BJ (cell line): Measurements from ENCODE around the gene IKBKE. TPM values are rescaled to one million over a fixed set of nuclear protein-coding genes. Genes with fewer than 3 reads are reported as not detected.

Source experiments
- CTCF ChIA-PET: fragments of 350-600 bp; formaldehyde crosslinking; extraction: SDS; loops from one replicate; lab custom pipeline; 2021; ENCODE audit warnings: antibody characterized with exemption, inconsistent platforms; lab: Yijun Ruan, JAX
- POLR2A ChIA-PET: fragments of 300-600 bp; sonication (Branson Sonifier 250); formaldehyde crosslinking; extraction: SDS; loops from one replicate; lab custom pipeline; 2021; ENCODE audit warnings: antibody characterized with exemption; lab: Charles Lee
- DNase-seq: peaks from one replicate; pipeline ENCODE4 v3.0.0-alpha.2; 2011; ENCODE audit warnings: low read depth
- H3K27me3 ChIP-seq: 2 replicates; pipeline ENCODE4 v1.6.0; 2011; ENCODE audit warnings: low read length; ENCODE audit not compliant: control insufficient read depth, insufficient read depth
- H3K36me3 ChIP-seq: 2 replicates; pipeline ENCODE4 v1.5.1; 2011; ENCODE audit warnings: low read length; ENCODE audit not compliant: control insufficient read depth, insufficient read depth
- H3K4me3 ChIP-seq: 2 replicates; pipeline ENCODE4 v1.5.1; 2011; ENCODE audit warnings: low read depth, mild to moderate bottlenecking, control low read depth, low read length
- polyA plus RNA-seq: library from polyadenylated mRNA; depleted of rRNA; stranded (reverse); fragments of >200 nt; gene quantifications from 2 replicates; pipeline ENCODE4 v1.2.3, GENCODE V29; 2011
- TF ChIP-seq, protein P1 (sequence below): IDR thresholded peaks from 2 replicates; pipeline ENCODE4 v1.5.1; 2011; ENCODE audit warnings: low read depth, mild to moderate bottlenecking, control low read depth, inconsistent platforms, low read length, moderate library complexity; ENCODE audit not compliant: insufficient read depth

The IKBKE gene
- polyA plus RNA-seq, 1 experiment, result 23.0 TPM

GRCh38 chr1:206472024-206472423 is 1.7 kb downstream of the IKBKE start:
- TF ChIP-seq, protein P1, sequence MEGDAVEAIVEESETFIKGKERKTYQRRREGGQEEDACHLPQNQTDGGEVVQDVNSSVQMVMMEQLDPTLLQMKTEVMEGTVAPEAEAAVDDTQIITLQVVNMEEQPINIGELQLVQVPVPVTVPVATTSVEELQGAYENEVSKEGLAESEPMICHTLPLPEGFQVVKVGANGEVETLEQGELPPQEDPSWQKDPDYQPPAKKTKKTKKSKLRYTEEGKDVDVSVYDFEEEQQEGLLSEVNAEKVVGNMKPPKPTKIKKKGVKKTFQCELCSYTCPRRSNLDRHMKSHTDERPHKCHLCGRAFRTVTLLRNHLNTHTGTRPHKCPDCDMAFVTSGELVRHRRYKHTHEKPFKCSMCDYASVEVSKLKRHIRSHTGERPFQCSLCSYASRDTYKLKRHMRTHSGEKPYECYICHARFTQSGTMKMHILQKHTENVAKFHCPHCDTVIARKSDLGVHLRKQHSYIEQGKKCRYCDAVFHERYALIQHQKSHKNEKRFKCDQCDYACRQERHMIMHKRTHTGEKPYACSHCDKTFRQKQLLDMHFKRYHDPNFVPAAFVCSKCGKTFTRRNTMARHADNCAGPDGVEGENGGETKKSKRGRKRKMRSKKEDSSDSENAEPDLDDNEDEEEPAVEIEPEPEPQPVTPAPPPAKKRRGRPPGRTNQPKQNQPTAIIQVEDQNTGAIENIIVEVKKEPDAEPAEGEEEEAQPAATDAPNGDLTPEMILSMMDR, result no peak
- no peak overlapping the region for H3K4me3 ChIP-seq
- CTCF ChIA-PET, result interaction anchor here (1.2 to 3.7 kb wide), 3 partner anchors 9 to 111 kb away, joined by 3 to 45 read pairs (median 29); no protein-coding TSS in a partner anchor
- POLR2A ChIA-PET, result no interaction called here
- H3K36me3 ChIP-seq, result peaks cover 21% of the 10 kb centered on the region
- DNase-seq, result no peak
- no peaks in the 10 kb centered on the region for H3K27me3 ChIP-seq

GRCh38 chr1:206472454-206472853 is 2.2 kb downstream of the IKBKE start:
- CTCF ChIA-PET, result interaction anchor here (1.6 to 3.7 kb wide), 2 partner anchors 9 to 11 kb away, joined by 7 to 45 read pairs; no protein-coding TSS in a partner anchor
- POLR2A ChIA-PET, result no interaction called here

GRCh38 chr1:206472886-206473285 is 2.6 kb downstream of the IKBKE start:
- TF ChIP-seq, protein P1, result no peak
- peaks cover 29% of the 10 kb centered on the region for H3K36me3 ChIP-seq
- CTCF ChIA-PET, result interaction anchor here (1.0 to 1.6 kb wide), 2 partner anchors 8 to 11 kb away, joined by 3 to 7 read pairs; no protein-coding TSS in a partner anchor
- POLR2A ChIA-PET, result no interaction called here
- no peaks in the 10 kb centered on the region for H3K27me3 ChIP-seq
- H3K4me3 ChIP-seq, result no peak overlapping the region
- DNase-seq, result no peak

More at GRCh38 chr1:206472454-206472853, 2.2 kb downstream of the IKBKE start:
- H3K36me3 ChIP-seq, result peaks cover 26% of the 10 kb centered on the region
- no peaks in the 10 kb centered on the region for H3K27me3 ChIP-seq
- DNase-seq, result no peak
- H3K4me3 ChIP-seq, result no peak overlapping the region
- TF ChIP-seq, protein P1, result no peak

DNA sequence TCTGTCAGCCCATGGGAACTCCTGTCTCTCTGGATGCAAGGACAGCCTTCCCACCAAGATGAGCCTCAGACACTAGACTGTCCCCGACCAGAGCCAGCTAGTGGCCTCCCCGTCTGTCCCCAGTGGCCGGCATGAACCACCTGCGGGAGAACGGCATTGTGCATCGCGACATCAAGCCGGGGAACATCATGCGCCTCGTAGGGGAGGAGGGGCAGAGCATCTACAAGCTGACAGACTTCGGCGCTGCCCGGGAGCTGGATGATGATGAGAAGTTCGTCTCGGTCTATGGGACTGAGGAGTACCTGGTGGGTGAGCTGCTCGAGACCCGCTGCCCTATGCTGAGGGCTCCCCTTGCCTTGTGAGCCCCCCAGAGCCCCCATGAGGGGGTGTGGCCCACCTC is 5.8 kb downstream of the IKBKE start:
- POLR2A ChIA-PET, result no interaction called here
- CTCF ChIA-PET, result interaction anchor here (6.1 to 8.1 kb wide), 2 partner anchors 13 kb away, joined by 49 to 77 read pairs; no protein-coding TSS in a partner anchor
- DNase-seq, result no peak
- Histone ChIP-seq H3K4me3 (no peak overlapping the region), H3K27me3 (no peaks in the 10 kb centered on the region), H3K36me3 (peaks cover 38% of the 10 kb centered on the region)
- TF ChIP-seq, protein P1, result no peak

- no peak for DNase-seq
- Histone ChIP-seq H3K27me3 (no peaks in the 10 kb centered on the region), H3K4me3 (no peak overlapping the region), H3K36me3 (peaks cover 38% of the 10 kb centered on the region)
- TF ChIP-seq, protein P1, result no peak
- POLR2A ChIA-PET, result no interaction called here
- CTCF ChIA-PET, result interaction anchor here (6.1 to 8.1 kb wide), 2 partner anchors 13 kb away, joined by 49 to 77 read pairs; no protein-coding TSS in a partner anchor
Observed at GRCh38 chr1:206476591-206476990, 6.3 kb downstream of the IKBKE start.
